Stimulated activated CD8-positive, alpha-beta memory T cell treated with anti-CD3 and anti-CD28 coated beads, Interleukin-7, amount 100 ng/mL, for 1 hour (primary cell): ENCODE results near the gene MFGE8.

Source experiments
- DNase-seq, 2 donors: peaks; one replicate each; pipeline ENCODE4 v3.0.0-alpha.2; 2020; ENCODE audit warnings: low read depth in 2 of 2

MFGE8 gene

DNA sequence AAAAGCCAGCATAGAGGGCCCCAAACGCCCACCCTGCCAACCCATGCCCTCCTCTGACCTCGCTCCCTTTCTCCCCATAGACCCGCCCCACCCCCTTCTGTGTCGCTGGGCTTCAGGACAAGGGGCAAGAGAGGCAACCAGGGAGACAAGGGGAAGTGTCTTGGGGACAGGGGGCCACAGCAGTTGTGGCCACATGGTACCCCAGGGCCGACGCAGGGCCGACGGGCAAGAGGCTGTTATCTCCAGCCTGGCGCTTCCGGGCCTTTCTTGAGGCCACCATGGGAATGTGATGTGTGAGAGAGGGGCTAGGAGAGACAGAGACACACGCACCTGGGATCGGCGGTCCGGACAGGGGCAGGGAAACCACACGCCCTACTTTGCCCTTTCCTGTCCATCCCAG, 14.4 kb downstream of the MFGE8 start:
- DNase-seq = no peak

DNA sequence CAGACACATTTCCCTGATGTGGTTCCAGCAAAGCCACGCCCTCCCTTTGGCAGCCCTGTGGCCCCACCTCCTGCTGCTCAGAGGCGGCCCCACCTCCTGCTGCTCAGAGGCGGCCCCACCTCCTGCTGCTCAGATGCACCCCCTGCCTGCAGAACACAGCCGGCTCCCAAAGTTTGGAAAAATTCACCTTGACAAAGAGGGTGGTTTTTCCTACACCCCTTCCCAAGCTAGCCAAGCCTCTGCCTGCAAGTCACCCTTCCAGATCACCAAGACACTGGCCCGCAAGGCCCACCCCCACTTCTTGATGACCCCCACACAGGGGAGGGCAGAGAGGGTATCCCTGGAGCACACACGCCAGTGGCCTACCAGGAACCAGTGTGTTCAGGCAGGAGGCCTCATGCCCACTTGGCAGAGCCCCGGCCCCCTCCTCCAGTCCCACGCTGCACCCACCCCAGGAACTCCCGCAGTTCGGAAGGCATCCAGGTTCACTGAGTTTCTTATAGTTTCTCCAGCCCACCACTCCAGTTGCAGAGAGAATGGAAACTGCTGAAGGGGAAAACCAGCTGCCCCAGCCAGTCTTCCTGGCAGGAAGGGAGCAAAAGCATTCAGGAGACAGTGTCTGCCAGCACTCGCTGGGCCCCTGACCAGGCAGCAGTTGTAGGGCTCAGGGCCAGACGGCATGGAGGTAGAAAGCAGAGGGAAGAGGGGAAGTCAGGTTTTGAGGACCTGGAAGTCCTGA, 15.6 kb downstream of the MFGE8 start:
- peak; percentile 28 to 66 for DNase-seq

DNA sequence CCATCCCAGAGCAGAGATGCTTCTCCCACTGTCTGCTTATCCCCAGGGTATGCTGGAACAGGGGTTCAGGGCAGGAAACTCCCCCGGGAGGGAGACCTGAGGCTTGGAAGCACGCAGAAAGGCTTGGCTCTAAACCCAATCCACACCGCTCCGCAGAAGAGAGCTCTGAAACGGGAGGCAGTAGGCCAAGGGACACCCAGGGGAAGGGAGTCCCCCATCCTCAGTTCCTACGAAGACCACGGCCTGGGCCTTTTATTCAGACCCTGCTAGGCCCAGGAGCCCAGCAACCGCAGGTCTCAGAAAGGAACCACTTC, 16.1 kb downstream of the MFGE8 start:
- no peak for DNase-seq

DNA sequence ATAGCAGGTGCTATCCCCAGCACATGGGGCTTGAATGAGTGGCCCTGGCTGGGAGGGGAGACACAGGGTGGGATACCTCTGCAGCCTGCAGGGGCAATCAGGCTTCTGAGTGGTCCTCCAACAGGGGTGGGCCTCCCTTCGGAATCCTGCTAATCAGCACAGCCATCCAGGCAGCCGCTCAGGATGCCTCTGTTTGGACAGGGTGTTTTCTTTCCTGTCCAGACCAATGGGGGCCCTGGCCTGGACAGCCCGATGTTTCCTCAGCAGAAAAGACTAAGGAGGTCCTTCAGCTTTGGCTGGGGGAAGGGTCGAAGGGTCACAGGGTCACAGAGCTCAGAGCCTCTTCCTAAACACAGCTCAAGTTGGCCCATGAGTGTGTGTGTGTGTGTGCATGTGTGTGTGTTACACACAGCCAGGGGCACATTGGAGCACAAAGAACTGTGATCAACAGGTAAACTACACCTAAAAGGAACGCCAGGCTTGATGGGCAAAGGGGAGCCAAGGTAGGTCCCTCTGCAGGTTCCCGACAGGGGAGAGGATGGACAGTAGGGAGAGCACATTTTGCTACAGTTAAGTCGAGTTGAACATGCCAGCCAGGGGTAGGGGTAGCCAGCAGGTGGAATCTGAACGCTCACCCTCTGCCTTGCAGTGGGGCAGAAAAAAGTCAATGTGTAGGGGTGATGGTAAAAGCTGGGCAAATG, 16.7 kb downstream of the MFGE8 start:
- DNase-seq = no peak

DNA sequence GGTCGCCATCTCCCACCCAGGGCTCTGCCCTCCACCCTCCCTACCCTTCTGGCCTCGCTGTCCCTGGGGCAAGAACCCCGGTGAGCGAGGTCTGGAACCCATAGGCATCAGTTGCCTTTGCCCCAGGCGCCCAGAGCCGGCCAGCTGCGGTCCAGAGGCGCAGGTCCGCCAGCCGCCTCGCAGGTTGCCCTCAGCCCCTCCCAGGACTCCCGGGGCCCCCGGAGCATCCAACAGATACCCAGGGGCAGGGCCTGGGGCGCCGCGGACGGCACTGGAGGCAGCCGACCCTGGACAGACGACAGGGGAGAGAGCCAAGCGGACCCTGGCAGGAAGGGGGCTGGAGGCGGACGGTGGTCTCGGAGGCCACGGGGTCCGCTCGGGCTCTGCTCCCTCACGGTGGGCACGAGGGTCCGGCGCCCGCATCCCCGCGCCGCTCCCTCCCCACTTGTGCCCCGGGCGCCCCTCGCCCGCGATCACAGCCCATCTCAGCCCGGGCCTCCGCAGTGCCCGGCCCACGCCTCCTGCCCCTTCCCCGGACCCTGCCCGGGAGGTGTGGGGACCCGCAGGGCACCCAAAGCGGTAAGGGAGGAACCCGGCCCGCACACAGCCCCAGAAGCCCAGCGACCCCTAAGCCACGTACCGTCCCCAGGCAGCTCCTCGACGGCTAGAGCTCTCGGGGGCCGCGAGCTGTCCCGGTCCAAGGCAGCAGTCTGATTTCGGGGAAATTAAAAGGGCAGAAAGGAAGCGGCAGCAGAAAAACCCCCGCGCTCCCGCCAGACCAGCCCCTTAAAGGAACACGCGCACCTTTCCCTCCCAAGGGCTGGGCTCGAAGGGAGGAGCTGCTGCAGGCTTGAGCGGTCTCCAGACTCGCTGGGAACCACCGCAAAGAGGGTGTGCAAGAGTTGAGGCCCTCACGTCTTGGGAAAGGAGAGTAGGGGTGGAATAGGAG, 18.1 kb downstream of the MFGE8 start, which contains the start of gene HAPLN3:
TSS of gene HAPLN3 (minus strand) at position 726 of the 949 bp plus-strand sequence. CDS start 8,246 bp downstream, outside the sequence.
- DNase-seq = no peak

DNA sequence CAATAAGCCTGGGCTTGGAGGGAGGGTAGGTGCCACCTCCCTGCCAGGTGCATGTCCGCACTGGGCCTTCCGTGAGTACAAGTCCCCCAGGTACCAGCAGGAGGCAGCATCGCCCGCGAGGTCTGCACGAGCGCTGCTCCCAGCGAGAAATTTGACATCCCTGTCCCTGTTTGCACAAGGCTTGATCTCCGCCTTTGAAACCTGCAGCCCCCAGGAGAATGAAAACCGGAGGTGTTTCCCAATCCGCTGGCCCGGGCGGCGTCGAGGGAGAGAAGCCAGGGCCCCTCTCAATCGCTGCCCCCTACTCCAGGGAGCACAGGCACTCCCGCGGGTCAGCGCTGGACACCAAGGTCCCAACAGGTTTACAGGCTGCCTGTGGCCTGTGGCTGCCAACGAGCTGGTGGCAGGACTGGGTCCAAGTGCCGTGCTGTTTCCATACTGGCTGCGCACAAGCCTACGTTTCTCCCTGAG, 18.8 kb downstream of the MFGE8 start:
- DNase-seq = peak; percentile 71 to 81

DNA sequence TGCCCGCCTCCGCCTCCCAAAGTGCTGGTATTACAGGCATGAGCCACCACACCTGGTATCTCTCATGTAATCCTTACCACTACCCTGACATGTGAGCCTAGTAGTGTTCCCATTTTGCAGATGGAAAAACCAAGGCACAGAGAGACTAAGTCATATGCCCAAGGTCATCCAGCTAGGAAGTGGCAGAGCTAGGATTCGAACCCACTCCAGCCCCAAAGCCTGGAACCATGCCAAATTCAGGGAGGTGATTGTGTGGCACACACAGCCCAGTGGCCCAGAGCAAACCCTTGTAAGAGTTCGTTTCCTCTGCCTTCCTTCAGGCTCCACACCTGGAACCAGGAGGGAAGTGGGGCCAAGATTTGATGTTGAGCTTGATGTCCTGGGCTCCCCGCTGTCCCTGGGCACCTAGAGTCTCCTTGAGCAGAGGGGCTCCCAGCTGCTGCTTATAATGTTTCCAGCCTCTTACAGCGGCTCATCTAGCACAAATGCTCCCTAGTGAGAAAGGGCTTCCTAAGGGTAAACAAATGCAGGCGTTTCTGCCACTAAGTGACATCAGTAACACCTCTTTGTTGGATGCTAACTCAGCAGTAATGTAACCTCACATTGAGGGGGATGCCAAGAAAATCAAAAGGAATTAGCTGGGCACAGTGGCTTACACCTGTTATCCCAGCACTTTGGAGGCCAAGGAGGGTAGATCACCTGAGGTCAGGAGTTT, 21.5 kb downstream of the MFGE8 start:
- DNase-seq = no peak

DNA sequence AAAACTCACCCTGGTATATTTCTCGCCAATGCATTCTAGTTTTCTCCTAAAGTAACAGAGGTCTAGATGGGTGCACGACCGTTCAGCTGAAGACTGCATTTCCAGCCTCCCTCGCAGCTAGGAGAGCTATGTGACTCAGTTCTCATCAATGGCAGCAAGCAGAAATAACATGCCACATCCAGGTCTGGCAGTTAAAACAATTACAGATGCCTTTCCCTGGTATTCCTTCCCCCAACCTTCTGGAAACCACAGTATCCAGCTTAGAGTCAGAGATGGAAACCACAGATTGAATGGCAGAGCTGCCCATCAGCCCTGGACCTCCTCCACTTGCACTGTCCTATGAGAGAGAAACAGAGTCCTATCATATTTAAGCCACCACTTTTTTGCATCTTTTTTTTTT, 22.7 kb downstream of the MFGE8 start:
- DNase-seq = no peak

DNA sequence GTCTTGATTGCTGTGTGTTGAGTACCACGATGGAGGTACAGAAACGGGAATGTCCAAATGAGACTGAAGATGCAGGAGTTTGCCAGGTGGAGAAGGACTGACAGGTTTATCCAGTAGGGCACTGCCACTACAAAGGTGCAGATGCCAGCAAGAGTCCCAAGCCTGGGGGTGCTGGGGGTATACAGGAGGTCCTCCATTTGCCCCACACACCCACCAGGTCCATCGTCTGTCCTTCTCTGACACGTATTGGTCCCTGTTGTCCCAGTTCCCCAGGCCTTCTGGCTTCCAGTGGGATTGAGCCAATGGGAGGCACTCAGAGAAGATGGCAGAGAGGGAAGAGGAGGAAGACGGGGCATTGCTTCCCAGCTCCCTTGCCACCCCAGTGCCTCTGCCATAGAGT, 24.5 kb downstream of the MFGE8 start:
- no peak for DNase-seq

DNA sequence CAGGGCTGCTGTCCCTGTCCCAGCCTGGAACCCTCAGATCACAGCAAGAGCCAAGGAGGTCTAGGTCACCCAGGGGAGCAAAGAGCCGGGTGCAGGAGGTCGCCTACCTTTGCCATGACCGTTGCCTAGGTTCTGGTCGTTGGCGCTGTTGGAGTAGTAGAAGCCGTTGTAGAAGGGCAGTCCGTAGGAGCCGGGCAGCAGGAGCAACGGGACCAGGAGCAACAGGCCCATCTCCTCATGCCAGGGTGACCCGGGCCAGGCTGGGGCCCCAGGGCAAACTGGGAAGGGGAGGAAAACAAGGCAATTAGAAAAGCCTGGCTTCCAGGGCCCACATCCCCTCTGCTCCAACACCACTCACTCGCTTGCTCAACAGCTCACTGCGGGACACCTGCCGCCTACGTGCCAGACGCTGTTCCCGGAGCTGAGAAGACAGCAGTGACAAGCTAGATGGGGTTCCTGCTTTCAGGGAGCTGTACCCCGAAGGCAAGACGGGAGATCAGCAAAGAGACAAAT, 26.1 kb downstream of the MFGE8 start:
- DNase-seq = no peak

DNA sequence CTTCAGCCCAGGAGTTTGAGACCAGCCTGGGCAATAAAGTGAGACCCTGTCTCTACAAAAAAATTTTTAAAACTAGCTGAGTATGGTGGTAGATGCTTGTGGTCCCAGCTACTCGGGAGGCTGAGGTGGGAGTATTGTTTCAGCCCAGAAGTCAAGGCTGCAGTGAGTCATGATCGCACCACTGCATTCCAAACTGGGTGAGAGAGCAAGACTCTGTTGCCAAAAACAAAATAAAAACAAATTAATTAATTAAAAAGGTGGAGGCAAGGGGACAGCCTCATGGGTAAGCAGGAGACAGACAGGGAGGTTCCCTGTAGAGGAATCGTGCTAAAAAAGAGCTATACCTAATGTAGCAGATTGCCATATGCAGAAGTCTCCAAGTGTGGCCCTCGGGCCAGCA, 30.4 kb downstream of the MFGE8 start:
- no peak for DNase-seq

DNA sequence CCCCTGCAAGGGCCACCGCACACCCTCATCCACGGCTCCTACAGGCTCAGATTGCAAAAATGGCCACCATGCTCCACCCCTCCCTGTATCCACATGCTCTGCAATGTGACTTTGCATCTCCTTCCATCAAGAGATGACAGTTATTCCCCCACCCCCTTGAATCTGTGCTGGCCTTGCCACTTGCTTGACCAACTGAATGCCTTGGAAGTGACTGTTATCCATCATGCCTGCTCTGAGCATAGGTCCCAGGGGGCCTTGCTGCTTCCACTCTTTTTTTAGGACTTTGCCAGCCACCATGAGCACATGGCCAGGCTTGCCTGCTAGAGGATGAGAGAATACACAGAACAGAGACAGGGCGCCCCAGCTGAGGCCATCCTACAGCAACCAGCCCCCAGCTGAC, 31.4 kb downstream of the MFGE8 start:
- no peak for DNase-seq

DNA sequence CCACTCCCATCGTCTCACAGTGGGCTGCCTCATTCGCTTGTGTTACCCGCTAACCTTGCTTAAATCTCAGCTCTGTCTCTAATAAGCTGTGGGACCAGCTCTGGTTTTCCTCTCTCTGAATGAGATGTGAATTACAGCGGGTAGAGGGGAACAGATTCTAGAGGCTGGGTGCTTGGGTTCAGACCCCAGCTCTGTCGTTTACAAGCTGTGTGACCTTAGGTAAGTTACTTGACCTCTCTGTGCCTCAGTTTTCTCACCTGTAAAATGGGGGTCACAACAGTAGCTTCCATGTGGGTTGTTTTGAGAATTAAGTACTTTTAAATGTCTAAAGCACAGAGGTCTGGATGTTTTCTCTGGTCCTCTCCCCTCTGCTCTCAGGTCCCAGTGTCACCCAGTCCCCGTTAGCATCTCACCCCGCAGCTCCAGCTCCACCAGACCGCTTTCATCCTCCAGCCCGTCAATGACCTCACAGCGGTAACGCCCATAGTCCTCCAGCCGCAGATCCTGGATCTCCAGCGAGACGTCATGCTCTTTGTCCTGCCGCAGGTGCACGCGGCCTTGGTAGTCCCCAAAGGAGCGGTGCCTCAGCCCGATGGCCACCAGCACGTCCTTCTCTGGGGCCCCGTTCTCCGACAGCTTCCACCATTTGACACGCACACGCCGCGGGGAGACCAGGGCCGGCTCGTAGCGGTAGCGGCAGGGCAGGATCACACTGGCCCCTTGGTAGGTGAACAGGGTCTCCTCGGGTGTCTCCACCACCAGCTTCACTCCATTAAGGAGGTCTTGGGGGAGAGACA, 32.0 kb downstream of the MFGE8 start:
- DNase-seq = no peak

DNA sequence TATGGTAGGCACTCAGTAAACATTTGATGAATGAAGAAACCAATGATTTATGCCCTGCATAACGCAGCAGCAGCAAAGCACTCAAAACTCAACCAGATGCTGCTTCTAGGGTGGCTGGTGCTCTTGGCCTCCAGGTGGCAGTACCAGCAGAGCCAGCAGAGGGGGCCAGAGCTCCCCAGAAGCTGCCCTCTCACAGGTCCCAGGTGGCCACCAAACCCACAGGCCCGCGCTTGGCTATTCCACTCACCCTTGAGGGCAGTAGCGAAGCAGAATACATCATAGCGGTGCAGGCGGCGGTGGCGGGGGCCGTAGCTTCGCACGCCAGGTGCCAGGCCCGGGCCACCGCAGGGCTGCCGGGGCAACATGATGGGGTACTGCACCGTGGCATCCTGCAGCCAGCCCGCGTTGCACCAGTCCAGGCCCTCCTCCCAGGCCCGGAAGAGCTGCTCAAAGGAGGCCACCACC, 34.4 kb downstream of the MFGE8 start:
- DNase-seq = no peak

DNA sequence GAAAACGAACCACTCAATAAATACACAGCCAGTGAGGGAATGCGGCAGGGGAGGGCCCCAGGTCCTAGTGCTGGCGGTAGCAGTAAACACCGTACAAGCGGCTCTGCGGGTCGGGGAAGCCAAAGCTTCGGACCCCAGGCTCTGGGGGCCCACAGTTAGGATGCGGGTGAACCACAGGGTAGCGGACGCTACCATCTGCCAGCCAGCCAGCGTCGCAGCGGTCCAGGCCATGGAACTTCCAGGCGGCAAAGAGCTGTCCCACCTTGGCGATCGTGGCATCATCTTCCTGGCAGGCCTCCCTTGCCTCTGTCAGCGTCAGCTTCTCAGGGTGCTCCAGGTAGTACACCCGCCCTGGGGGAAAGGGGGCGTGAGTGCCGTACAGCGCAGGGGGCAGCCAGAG, 35.3 kb downstream of the MFGE8 start:
- DNase-seq = no peak

DNA sequence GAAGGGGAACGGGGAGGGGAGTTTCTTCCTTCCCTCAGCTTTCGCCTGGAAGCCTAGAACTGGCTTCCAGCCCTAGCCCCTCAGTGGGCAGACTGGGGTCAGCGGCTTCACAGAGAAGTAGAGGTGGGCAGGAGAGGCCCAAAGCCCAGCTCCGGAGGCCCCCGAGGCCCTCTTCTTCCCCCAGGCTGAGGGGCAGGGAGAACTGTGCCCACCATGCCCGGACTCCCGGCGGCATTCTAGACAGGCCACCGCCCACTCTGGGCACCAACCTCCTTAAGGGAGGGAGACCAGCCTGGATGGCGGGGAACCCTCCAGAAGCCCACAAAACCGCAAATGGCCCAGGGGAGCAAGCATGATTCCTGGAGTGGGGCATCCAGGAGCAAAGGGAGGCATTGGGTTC, 35.8 kb downstream of the MFGE8 start:
- DNase-seq = no peak

DNA sequence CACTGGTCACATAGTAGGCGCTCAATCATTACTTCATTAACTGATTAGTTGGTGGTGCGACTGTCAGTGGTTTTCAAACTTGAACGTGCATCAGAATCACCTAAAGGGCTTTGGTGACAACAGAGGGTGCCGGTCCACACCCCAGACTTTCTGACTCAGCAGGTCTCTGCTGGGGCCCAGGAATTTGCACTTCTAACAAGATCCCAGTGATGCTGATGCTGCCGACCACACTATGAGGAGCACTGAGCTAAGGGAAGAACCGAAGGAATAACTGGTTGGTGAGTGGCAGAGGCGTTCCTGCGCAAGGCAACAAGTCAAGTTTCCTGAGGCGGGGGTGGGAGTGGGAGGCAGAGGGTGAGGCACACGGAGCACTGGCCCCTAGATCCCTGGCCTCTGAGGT, 36.6 kb downstream of the MFGE8 start:
- no peak for DNase-seq

DNA sequence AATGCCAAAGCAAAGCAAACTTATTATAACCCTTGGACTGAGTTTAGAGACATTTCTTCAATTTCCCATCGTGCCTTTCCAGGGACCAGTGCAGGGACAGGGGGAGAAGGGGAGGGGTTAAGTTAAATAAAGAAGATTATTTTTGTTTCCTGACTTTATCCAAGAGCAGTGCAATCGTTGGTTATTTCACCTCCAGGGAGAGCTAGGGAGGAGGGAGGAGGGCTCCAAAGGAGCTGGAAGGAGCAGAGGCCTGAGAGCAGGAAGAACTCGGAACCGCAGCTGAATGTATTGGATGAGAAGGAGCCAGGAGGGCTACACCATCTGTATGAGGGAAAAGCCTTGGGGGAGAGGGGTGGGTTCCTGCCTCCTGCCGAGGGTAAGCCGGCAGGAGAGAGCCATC, 38.5 kb downstream of the MFGE8 start:
- DNase-seq = no peak

DNA sequence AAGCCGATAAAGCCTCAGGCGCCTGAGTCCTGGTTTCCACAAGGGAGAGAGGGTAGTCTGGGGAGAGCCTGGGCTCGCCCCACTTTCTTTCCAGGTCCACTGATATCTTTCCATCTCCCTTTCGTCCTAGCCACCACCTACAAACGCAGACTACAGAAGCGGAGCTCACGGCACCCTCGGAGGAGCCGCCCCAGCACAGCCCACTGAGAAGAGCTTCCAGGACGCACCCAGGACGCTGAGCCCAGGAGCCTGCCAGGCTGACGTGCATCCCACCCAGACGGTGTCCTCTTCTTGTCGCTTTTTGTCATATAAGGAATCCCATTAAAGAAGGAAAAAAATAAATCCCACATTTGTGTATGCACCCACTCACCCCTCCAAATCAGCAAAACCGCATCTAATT, 38.9 kb downstream of the MFGE8 start:
- no peak for DNase-seq

DNA sequence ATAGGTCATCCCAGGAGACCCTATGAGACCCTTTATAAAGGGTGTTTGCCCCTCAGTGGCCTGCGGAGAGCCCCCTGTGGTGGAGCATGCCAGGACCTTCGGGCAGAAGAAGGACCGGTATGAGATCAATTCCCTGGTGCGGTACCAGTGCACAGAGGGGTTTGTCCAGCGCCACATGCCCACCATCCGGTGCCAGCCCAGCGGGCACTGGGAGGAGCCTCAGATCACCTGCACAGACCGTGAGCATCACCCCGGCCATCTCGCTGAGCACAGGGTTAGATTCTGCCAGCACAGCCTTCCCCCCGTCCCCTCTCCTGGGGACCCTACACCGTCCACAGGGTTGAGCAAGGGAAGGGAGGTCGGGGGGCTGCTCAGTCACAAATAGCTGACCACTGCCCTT, 39.4 kb downstream of the MFGE8 start:
- DNase-seq = no peak

DNA sequence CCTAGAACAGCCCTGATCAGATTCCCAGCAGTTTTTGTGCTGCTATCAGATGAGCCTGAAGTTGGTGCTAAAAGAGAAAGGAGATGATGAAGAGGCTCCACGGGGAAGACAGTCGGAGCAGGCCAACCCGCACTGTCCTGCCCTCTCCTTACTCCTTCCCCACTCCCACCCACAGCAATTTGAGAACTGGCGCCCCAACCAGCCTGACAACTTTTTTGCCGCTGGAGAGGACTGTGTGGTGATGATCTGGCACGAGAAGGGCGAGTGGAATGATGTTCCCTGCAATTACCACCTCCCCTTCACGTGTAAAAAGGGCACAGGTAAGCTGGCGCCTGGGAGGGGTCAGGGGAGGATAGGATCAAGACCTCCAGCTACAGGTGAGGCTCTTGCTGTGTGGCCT, 40.5 kb downstream of the MFGE8 start:
- DNase-seq = no peak
